ENCODE data around the gene TCEAL8. TPM values are rescaled to one million over a fixed set of nuclear protein-coding genes. Genes with fewer than 3 reads are reported as not detected.
A peak's percentile ranks its signal among the peaks of the same experiment; 100 is the strongest.
"Not testable (repeated sequence)": the region's sequence is repeated elsewhere in the genome, so short reads cannot be mapped to it uniquely, and the experiment has no call there.

TCEAL8 gene
- total RNA-seq, 4 donors from 2014 or later: 49.7 to 56.9 (median 54.2) TPM

GRCh38 chrX:103233263-103233662 is 21.7 kb downstream of the TCEAL8 start:
- no peak for DNase-seq (ENCODE audit: extremely low spot score)
- intact Hi-C loops (cut with DNase I): no loop called here
- Histone ChIP-seq H3K27me3 (no peaks in the 10 kb centered on the region), H3K27ac (replicated peaks in 1 of 4) (no peak overlapping the region), H3K9me3 (no peaks in the 10 kb centered on the region), H3K4me3 (no peak overlapping the region), H3K4me1 (no peaks in the 10 kb centered on the region), H3K36me3 (no peaks in the 10 kb centered on the region)
- TF ChIP-seq EP300 (IDR thresholded peaks at IDR 0.05): no peak
- TF ChIP-seq, protein P1, sequence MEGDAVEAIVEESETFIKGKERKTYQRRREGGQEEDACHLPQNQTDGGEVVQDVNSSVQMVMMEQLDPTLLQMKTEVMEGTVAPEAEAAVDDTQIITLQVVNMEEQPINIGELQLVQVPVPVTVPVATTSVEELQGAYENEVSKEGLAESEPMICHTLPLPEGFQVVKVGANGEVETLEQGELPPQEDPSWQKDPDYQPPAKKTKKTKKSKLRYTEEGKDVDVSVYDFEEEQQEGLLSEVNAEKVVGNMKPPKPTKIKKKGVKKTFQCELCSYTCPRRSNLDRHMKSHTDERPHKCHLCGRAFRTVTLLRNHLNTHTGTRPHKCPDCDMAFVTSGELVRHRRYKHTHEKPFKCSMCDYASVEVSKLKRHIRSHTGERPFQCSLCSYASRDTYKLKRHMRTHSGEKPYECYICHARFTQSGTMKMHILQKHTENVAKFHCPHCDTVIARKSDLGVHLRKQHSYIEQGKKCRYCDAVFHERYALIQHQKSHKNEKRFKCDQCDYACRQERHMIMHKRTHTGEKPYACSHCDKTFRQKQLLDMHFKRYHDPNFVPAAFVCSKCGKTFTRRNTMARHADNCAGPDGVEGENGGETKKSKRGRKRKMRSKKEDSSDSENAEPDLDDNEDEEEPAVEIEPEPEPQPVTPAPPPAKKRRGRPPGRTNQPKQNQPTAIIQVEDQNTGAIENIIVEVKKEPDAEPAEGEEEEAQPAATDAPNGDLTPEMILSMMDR (IDR thresholded peaks at IDR 0.05): no peak
- TF ChIP-seq POLR2AphosphoS5 (IDR thresholded peaks at IDR 0.05): no peak
- TF ChIP-seq POLR2A (IDR thresholded peaks at IDR 0.05; ENCODE audit: low read depth): no peak
- 68% methylated on average over 2 of the region's 2 CpGs for WGBS

DNA sequence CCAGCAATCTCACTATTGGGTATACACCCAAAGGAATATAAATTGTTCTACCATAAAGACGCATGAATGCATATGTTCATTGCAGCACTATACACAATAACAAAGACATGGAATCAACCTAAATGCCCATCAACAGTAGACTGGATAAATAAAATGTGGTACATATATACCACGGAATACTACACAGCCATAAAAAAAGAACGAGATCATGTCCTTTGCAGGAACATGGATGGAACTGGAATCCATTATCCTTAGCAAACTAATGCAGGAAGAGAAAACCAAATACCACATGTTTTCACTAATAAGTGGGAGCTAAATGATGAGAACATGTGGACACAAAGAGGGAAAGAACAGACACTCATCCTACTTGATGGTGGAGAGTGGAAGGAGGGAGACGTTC is 29.0 kb downstream of the TCEAL8 start:
- H3K27me3 ChIP-seq; DNase-seq (ENCODE audit: extremely low spot score); H3K36me3 ChIP-seq; intact Hi-C loops (cut with DNase I); H3K4me3 ChIP-seq; H3K4me1 ChIP-seq; H3K9me3 ChIP-seq; H3K27ac ChIP-seq (replicated peaks in 1 of 4): not testable (repeated sequence)
- 83% methylated on average over 4 of the region's 4 CpGs for WGBS

DNA sequence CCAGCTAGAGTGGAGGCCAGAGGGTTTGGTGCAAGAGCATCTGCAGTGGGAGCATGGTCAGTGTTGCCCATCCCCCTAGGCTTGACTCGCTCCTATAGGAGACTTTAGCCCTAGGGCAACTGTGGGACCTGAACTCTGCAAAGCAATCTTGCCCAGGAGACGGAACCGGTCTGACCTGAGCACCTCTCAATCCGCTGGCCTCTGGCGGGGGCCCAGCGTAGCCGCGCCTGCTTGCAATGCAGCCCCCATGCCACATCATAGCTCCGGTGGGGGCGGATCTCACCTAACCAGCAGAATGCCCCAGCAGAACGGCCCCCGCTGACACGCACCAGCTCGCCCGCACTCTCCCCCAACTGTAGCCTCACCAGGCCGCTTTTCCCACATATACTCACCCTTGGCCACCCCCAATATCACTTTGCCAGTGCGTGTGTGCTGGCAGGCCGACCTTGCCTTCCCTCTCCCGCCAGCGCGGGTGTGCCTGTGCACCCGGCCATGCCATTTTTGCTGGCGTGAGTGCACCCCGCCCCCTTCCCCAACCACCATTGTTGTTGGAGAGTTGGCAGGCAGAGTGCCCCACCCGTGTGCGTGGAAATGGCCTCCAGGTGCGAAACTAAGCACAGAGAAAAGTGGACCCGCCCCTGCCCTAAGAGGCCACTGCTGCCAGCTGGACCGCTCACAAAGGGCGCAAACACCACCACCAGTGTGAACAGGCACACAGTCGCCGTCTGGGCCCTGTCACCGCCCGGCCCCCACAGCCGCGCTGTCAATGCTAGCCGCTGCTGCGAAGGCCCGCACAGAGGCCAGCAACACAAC is 34.2 kb downstream of the TCEAL8 start:
- DNase-seq (ENCODE audit: extremely low spot score): no peak
- intact Hi-C loops (cut with DNase I): no loop called here
- Histone ChIP-seq H3K9me3 (no peaks in the 10 kb centered on the region), H3K4me3 (peak overlapping the region in 2 of 4 donors; percentile 7 to 17), H3K36me3 (no peaks in the 10 kb centered on the region), H3K4me1 (peaks cover 0 to 12% (median 5%) of the 10 kb centered on the region in 4 donors), H3K27ac (replicated peaks in 1 of 4) (no peak overlapping the region), H3K27me3 (peaks cover 0 to 3% (median 0%) of the 10 kb centered on the region in 4 donors)
- whole genome bisulfite sequencing: 56% methylated on average over 19 of the region's 39 CpGs
- TF ChIP-seq POLR2A (IDR thresholded peaks at IDR 0.05; ENCODE audit: low read depth) (no peak), EP300 (IDR thresholded peaks at IDR 0.05) (no peak), POLR2AphosphoS5 (IDR thresholded peaks at IDR 0.05) (no peak)
- TF ChIP-seq, protein P1 (IDR thresholded peaks at IDR 0.05): no peak

GRCh38 chrX:103215425-103215991 is 39.4 kb downstream of the TCEAL8 start:
- no peaks in the 10 kb centered on the region for H3K36me3 ChIP-seq
- H3K4me1 ChIP-seq: peaks cover 0 to 8% (median 3%) of the 10 kb centered on the region in 4 donors
- peak overlapping the region; percentile 86 to 92 (median 87) for H3K27ac ChIP-seq (replicated peaks in 1 of 4)
- no peak for DNase-seq (ENCODE audit: extremely low spot score)
- 35% methylated on average over 27 of the region's 39 CpGs for WGBS
- H3K4me3 ChIP-seq: peak overlapping the region; percentile 75 to 83 (median 78)
- H3K27me3 ChIP-seq: no peaks in the 10 kb centered on the region
- intact Hi-C loops (cut with DNase I): loop anchor here (5.0 kb wide), 1 partner anchor 37 kb away; no protein-coding TSS in a partner anchor
- H3K9me3 ChIP-seq: no peaks in the 10 kb centered on the region
- TF ChIP-seq EP300 (IDR thresholded peaks at IDR 0.05) (no peak), POLR2AphosphoS5 (IDR thresholded peaks at IDR 0.05) (no peak), POLR2A (IDR thresholded peaks at IDR 0.05; ENCODE audit: low read depth) (no peak)
- TF ChIP-seq, protein P1 (IDR thresholded peaks at IDR 0.05): no peak

DNA sequence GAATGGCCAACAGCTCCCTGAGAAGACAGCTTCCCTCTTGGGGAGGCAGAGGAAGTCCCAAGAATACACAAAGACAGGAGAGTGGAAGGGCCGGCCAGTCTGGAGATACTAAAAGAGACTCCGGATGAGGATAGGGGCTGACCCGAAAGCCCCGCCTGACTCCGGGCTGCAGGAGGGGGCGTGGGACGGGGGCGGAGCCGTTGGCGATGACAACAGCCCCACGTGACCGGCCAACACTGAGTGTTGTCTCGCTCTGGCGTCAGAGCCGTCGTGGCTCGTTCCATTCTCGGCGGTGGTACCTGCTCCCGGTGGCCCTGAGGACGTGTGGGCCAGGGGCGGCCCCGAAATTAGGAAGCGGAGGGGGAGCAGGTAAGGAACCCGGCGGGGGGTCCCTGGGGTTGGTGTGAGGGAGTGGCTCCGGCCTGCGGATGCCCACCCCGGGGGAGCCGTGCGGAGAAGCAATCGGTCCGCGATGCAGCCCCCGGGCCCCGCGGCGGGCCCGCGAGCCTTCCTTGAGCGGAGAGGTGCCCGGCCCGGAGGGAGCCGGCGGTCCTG is 40.0 kb downstream of the TCEAL8 start, which contains the start of gene BEX4:
TSS of gene BEX4 (plus strand) at position 239 of the 555 bp plus-strand sequence. CDS start 1,046 bp downstream, outside the sequence.
- Histone ChIP-seq H3K27me3 (no peaks in the 10 kb centered on the region), H3K9me3 (no peaks in the 10 kb centered on the region), H3K27ac (replicated peaks in 1 of 4) (peak within 1 kb of the TSS; percentile 86 to 92 (median 87)), H3K36me3 (no peaks in the 10 kb centered on the region), H3K4me3 (peak within 1 kb of the TSS; percentile 75 to 83 (median 78)), H3K4me1 (peaks cover 0 to 8% (median 3%) of the 10 kb centered on the region in 4 donors)
- intact Hi-C loops (cut with DNase I): loop anchor here (5.0 kb wide), 1 partner anchor 37 kb away; no protein-coding TSS in a partner anchor
- 27% methylated on average over 15 of the region's 45 CpGs for WGBS
- DNase-seq (ENCODE audit: extremely low spot score): peak; percentile 94
- TF ChIP-seq, protein P1 (IDR thresholded peaks at IDR 0.05): no peak
- TF ChIP-seq POLR2AphosphoS5 (IDR thresholded peaks at IDR 0.05): peak; percentile 93 to 98
- peak; percentile 70 for TF ChIP-seq POLR2A (IDR thresholded peaks at IDR 0.05; ENCODE audit: low read depth)
- no peak for TF ChIP-seq EP300 (IDR thresholded peaks at IDR 0.05)
